ENCODE results near the gene ANKRD12. TPM values are rescaled to one million over a fixed set of nuclear protein-coding genes. Genes with fewer than 3 reads are reported as not detected.
"Not testable (repeated sequence)": the region's sequence is repeated elsewhere in the genome, so short reads cannot be mapped to it uniquely, and the experiment has no call there.

The ANKRD12 gene
- total and polyA plus RNA-seq, 9 donors, result 8.8 to 115 (median 72.9) TPM

GRCh38 chr18:9153256-9153655 is 16.7 kb downstream of the ANKRD12 start:
- intact Hi-C loops (cut with DNase I), result loop anchor here in 1 of 4 donors (10.0 kb wide), 1 partner anchor 78 kb away; no protein-coding TSS in a partner anchor
- H3K4me1 ChIP-seq (ENCODE audit: insufficient read depth), result peaks cover 6% of the 10 kb centered on the region
- TF ChIP-seq POLR2A (IDR thresholded peaks at IDR 0.05) (no peak), EP300 (IDR thresholded peaks at IDR 0.05) (no peak)
- TF ChIP-seq, protein P1, sequence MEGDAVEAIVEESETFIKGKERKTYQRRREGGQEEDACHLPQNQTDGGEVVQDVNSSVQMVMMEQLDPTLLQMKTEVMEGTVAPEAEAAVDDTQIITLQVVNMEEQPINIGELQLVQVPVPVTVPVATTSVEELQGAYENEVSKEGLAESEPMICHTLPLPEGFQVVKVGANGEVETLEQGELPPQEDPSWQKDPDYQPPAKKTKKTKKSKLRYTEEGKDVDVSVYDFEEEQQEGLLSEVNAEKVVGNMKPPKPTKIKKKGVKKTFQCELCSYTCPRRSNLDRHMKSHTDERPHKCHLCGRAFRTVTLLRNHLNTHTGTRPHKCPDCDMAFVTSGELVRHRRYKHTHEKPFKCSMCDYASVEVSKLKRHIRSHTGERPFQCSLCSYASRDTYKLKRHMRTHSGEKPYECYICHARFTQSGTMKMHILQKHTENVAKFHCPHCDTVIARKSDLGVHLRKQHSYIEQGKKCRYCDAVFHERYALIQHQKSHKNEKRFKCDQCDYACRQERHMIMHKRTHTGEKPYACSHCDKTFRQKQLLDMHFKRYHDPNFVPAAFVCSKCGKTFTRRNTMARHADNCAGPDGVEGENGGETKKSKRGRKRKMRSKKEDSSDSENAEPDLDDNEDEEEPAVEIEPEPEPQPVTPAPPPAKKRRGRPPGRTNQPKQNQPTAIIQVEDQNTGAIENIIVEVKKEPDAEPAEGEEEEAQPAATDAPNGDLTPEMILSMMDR (IDR thresholded peaks at IDR 0.05), result no peak
- H3K4me3 ChIP-seq, result no peak overlapping the region
- no peaks in the 10 kb centered on the region for H3K9me3 ChIP-seq
- DNase-seq, result no peak
- H3K27ac ChIP-seq, result no peak overlapping the region
- H3K27me3 ChIP-seq, result no peaks in the 10 kb centered on the region
- H3K36me3 ChIP-seq, result no peaks in the 10 kb centered on the region
- WGBS, 3 donors, result 46 to 76% (median 65%) methylated on average over 1 of the region's 1 CpG

DNA sequence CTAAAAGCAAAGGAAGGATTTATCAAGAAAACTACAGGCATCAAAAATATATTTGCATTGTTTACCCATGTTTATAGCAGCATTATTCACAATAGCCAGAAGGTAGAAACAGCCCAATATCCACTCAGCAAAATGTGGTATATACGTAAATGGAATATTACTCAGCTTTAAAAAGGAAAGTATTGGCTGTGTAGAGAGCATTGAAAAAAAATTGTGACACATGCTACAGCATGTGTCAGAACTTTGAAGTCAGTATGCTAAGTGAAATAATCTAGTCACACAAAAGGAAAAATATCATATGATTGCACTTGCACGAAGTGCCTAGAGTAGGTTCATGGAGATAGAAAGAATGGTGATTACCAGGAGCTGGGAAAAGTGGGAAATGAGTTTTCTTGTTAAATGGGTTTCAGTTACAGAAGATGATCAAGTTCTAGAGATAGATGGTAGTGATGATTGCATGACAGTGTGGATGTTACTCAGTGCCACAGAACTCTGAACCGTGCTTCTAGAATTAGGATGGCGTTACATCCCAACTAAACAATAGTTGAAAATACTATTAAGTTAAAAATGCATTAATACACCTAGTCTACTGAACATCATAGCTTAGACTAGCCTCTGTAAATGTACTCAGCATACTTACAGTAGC is 20.1 kb downstream of the ANKRD12 start:
- Histone ChIP-seq H3K4me1 (ENCODE audit: insufficient read depth) (peaks cover 7% of the 10 kb centered on the region), H3K27me3 (no peaks in the 10 kb centered on the region), H3K36me3 (no peaks in the 10 kb centered on the region), H3K27ac (no peak overlapping the region), H3K9me3 (no peaks in the 10 kb centered on the region), H3K4me3 (no peak overlapping the region)
- 93 to 97% (median 96%) methylated on average over 4 of the region's 4 CpGs for WGBS, 3 donors
- TF ChIP-seq EP300 (IDR thresholded peaks at IDR 0.05), result no peak
- TF ChIP-seq, protein P1 (IDR thresholded peaks at IDR 0.05), result no peak
- TF ChIP-seq POLR2A (IDR thresholded peaks at IDR 0.05), result no peak
- no peak for DNase-seq
- intact Hi-C loops (cut with DNase I), result loop anchor here in 1 of 4 donors (10.0 kb wide), 1 partner anchor 82 kb away; no protein-coding TSS in a partner anchor

- no peaks in the 10 kb centered on the region for H3K36me3 ChIP-seq
- WGBS, 3 donors, result 66 to 69% (median 67%) methylated on average over 2 of the region's 2 CpGs
- no peaks in the 10 kb centered on the region for H3K9me3 ChIP-seq
- H3K4me3 ChIP-seq, result no peak overlapping the region
- H3K27me3 ChIP-seq, result no peaks in the 10 kb centered on the region
- H3K27ac ChIP-seq, result no peak overlapping the region
- no peak for DNase-seq
- H3K4me1 ChIP-seq (ENCODE audit: insufficient read depth), result peaks cover 7% of the 10 kb centered on the region
- intact Hi-C loops (cut with DNase I), result loop anchor here in 1 of 4 donors (10.0 kb wide), 1 partner anchor 83 kb away; no protein-coding TSS in a partner anchor
- TF ChIP-seq, protein P1 (IDR thresholded peaks at IDR 0.05), result no peak
- TF ChIP-seq POLR2A (IDR thresholded peaks at IDR 0.05), result no peak
- TF ChIP-seq EP300 (IDR thresholded peaks at IDR 0.05), result no peak
Measured at GRCh38 chr18:9157806-9158205, 21.2 kb downstream of the ANKRD12 start.

DNA sequence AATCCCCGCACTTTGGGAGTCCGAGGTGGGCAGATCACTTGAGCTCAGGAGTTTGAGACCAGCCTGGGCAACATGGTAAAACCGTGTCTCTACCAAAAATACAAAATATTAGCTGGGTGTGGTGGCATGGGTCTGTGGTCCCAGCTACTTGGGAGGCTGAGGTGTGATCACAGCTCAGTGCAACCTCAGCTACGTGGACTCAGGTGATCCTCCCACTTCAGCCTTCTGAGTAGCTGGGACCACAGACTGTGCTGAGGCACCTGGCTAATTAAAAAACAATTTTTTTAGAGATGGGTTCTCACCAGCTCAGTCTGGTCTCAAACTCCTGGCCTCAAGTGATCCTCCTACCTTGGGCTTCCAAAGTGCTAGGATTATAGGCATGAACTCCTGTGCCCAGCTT is 23.4 kb downstream of the ANKRD12 start:
- Histone ChIP-seq H3K9me3 (no peaks in the 10 kb centered on the region), H3K27me3 (no peaks in the 10 kb centered on the region), H3K36me3 (no peaks in the 10 kb centered on the region), H3K4me3 (no peak overlapping the region), H3K4me1 (ENCODE audit: insufficient read depth) (peaks cover 2% of the 10 kb centered on the region), H3K27ac (no peak overlapping the region)
- 95 to 100% (median 97%) methylated on average over 4 of the region's 4 CpGs for WGBS, 3 donors
- no peak for DNase-seq
- TF ChIP-seq POLR2A (IDR thresholded peaks at IDR 0.05), result no peak
- TF ChIP-seq, protein P1 (IDR thresholded peaks at IDR 0.05), result no peak
- TF ChIP-seq EP300 (IDR thresholded peaks at IDR 0.05), result no peak
- intact Hi-C loops (cut with DNase I), result no loop called here

GRCh38 chr18:9162663-9163062 is 26.1 kb downstream of the ANKRD12 start:
- intact Hi-C loops (cut with DNase I), result not testable (repeated sequence)

GRCh38 chr18:9164149-9164548 is 27.6 kb downstream of the ANKRD12 start:
- H3K9me3 ChIP-seq; H3K27me3 ChIP-seq; intact Hi-C loops (cut with DNase I): not testable (repeated sequence)

More at GRCh38 chr18:9162663-9163062, 26.1 kb downstream of the ANKRD12 start:
- 98 to 99% (median 99%) methylated on average over 4 of the region's 4 CpGs for WGBS, 3 donors
- not testable (repeated sequence) for H3K27ac ChIP-seq; H3K27me3 ChIP-seq; H3K36me3 ChIP-seq; DNase-seq; H3K9me3 ChIP-seq; H3K4me3 ChIP-seq; H3K4me1 ChIP-seq (ENCODE audit: insufficient read depth)

GRCh38 chr18:9165883-9166282 is 29.3 kb downstream of the ANKRD12 start:
- H3K27me3 ChIP-seq; H3K27ac ChIP-seq; intact Hi-C loops (cut with DNase I); H3K9me3 ChIP-seq; DNase-seq; H3K36me3 ChIP-seq; H3K4me3 ChIP-seq; H3K4me1 ChIP-seq (ENCODE audit: insufficient read depth): not testable (repeated sequence)
- WGBS, 3 donors, result 97 to 100% (median 98%) methylated on average over 1 to 3 of the region's 3 CpGs

More at GRCh38 chr18:9164149-9164548, 27.6 kb downstream of the ANKRD12 start:
- not testable (repeated sequence) for H3K4me3 ChIP-seq; H3K4me1 ChIP-seq (ENCODE audit: insufficient read depth); DNase-seq; H3K36me3 ChIP-seq; H3K27ac ChIP-seq

DNA sequence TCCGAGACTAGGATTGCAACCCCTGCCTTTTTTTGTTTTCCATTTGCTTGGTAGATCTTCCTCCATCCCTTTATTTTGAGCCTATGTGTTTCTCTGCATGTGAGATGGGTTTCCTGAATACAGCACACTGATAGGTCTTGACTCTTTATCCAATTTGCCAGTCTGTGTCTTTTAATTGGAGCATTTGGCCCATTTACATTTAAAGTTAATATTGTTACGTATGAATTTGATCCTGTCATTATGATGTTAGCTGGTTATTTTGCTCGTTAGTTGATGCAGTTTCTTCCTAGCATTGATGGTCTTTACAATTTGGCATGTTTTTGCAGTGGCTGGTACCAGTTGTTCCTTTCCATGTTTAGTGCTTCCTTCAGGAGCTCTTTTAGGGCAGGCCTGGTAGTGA is 32.9 kb downstream of the ANKRD12 start:
- DNase-seq; H3K27ac ChIP-seq; H3K4me1 ChIP-seq (ENCODE audit: insufficient read depth); H3K9me3 ChIP-seq; H3K4me3 ChIP-seq; H3K27me3 ChIP-seq; H3K36me3 ChIP-seq; intact Hi-C loops (cut with DNase I): not testable (repeated sequence)
- 90 to 93% (median 90%) methylated on average over 3 of the region's 3 CpGs for WGBS, 3 donors
